Trophoblast cell (in vitro differentiated cells and primary cell): ENCODE measurements around the gene RAB22A.
A peak's percentile ranks its signal among the peaks of the same experiment; 100 is the strongest.

Source experiments
- DNase-seq, 2 donors: peaks; one replicate each; pipeline ENCODE4 v3.0.0-alpha.2; 2016
- H2AFZ ChIP-seq: 2 replicates; pipeline ENCODE4 v1.6.1; 2013; ENCODE audit warnings: low read length, moderate library complexity, mild to moderate bottlenecking; ENCODE audit not compliant: insufficient read depth, poor library complexity
- H2AK5ac ChIP-seq: 2 replicates; pipeline ENCODE4 v1.6.1; 2013; ENCODE audit warnings: mild to moderate bottlenecking, low read length
- H2BK120ac ChIP-seq: 2 replicates; pipeline ENCODE4 v1.6.1; 2013; ENCODE audit warnings: low read length, mild to moderate bottlenecking, moderate library complexity; ENCODE audit not compliant: insufficient read depth, poor library complexity
- H2BK12ac ChIP-seq: 2 replicates; pipeline ENCODE4 v1.6.1; 2013; ENCODE audit warnings: mild to moderate bottlenecking, low read length, moderate library complexity
- H2BK5ac ChIP-seq: 2 replicates; pipeline ENCODE4 v1.6.1; 2013; ENCODE audit warnings: low read length, low read depth, moderate library complexity, mild to moderate bottlenecking; ENCODE audit not compliant: poor library complexity
- H3K14ac ChIP-seq: 2 replicates; pipeline ENCODE4 v1.6.1; 2013; ENCODE audit warnings: mild to moderate bottlenecking, low read length
- H3K18ac ChIP-seq: 2 replicates; pipeline ENCODE4 v1.6.1; 2013; ENCODE audit warnings: mild to moderate bottlenecking, low read length
- H3K23ac ChIP-seq: 2 replicates; pipeline ENCODE4 v1.6.1; 2013; ENCODE audit warnings: low read length
- H3K27ac ChIP-seq: 2 replicates; pipeline ENCODE4 v1.5.1; 2013; ENCODE audit warnings: low read depth, mild to moderate bottlenecking, inconsistent platforms, low read length, moderate library complexity
- H3K27me3 ChIP-seq: 2 replicates; pipeline ENCODE4 v1.6.1; 2013; ENCODE audit warnings: inconsistent platforms, mild to moderate bottlenecking, low read length, moderate library complexity; ENCODE audit not compliant: insufficient read depth
- H3K36me3 ChIP-seq, 2 experiments: 1 replicate in 1 of 2; 2 replicates in 1 of 2; pipeline ENCODE4 v1.6.1; 2013; ENCODE audit warnings: low read length in 2 of 2, mild to moderate bottlenecking in 2 of 2, moderate library complexity in 1 of 2; ENCODE audit not compliant: insufficient read depth in 2 of 2, control insufficient read depth in 1 of 2
- H3K4ac ChIP-seq: 2 replicates; pipeline ENCODE4 v1.6.1; 2013; ENCODE audit warnings: low read depth, mild to moderate bottlenecking, low read length, moderate library complexity
- H3K4me1 ChIP-seq, 2 experiments: 1 replicate in 1 of 2; 2 replicates in 1 of 2; pipeline ENCODE4 v1.6.1; 2013; ENCODE audit warnings: low read length in 2 of 2, mild to moderate bottlenecking in 2 of 2, moderate library complexity in 1 of 2; ENCODE audit not compliant: insufficient read depth in 2 of 2, control insufficient read depth in 1 of 2
- H3K4me2 ChIP-seq: 2 replicates; pipeline ENCODE4 v1.6.1; 2013; ENCODE audit warnings: inconsistent platforms, mild to moderate bottlenecking, low read length, moderate library complexity
- H3K4me3 ChIP-seq: 2 replicates; pipeline ENCODE4 v1.5.1; 2013; ENCODE audit warnings: mild to moderate bottlenecking, low read depth, low read length, inconsistent platforms
- H3K79me1 ChIP-seq: one replicate; pipeline ENCODE4 v1.6.1; 2013; ENCODE audit warnings: low read length
- H3K79me2 ChIP-seq: 2 replicates; pipeline ENCODE4 v1.6.1; 2013; ENCODE audit warnings: low read length, mild to moderate bottlenecking; ENCODE audit not compliant: control insufficient read depth, insufficient read depth, poor library complexity
- H3K9ac ChIP-seq: 2 replicates; pipeline ENCODE4 v1.6.1; 2013; ENCODE audit warnings: mild to moderate bottlenecking, low read length
- H3K9me3 ChIP-seq: 2 replicates; pipeline ENCODE4 v1.6.1; 2013; ENCODE audit warnings: low read depth, mild to moderate bottlenecking, control low read depth, inconsistent platforms, low read length; ENCODE audit not compliant: insufficient read depth
- H4K12ac ChIP-seq: 2 replicates; pipeline ENCODE4 v1.6.1; 2013; ENCODE audit warnings: low read depth, mild to moderate bottlenecking, low read length, moderate library complexity
- H4K8ac ChIP-seq: 2 replicates; pipeline ENCODE4 v1.6.1; 2013; ENCODE audit warnings: low read depth, mild to moderate bottlenecking, low read length, moderate library complexity
- H4K91ac ChIP-seq: one replicate; pipeline ENCODE4 v1.6.1; 2013; ENCODE audit warnings: low read depth, mild to moderate bottlenecking, low read length, moderate library complexity
- WGBS: extraction: QIAGEN DNeasy Blood & Tissue Kit; methylation state at CpG from one replicate; pipeline ENCODE4 v1.1.7; 2013; ENCODE audit warnings: missing lambda C conversion rate; ENCODE audit not compliant: insufficient read length, insufficient coverage; ENCODE audit errors: extremely low coverage; 5-methylcytosine and 5-hydroxymethylcytosine counted together

The RAB22A gene

DNA sequence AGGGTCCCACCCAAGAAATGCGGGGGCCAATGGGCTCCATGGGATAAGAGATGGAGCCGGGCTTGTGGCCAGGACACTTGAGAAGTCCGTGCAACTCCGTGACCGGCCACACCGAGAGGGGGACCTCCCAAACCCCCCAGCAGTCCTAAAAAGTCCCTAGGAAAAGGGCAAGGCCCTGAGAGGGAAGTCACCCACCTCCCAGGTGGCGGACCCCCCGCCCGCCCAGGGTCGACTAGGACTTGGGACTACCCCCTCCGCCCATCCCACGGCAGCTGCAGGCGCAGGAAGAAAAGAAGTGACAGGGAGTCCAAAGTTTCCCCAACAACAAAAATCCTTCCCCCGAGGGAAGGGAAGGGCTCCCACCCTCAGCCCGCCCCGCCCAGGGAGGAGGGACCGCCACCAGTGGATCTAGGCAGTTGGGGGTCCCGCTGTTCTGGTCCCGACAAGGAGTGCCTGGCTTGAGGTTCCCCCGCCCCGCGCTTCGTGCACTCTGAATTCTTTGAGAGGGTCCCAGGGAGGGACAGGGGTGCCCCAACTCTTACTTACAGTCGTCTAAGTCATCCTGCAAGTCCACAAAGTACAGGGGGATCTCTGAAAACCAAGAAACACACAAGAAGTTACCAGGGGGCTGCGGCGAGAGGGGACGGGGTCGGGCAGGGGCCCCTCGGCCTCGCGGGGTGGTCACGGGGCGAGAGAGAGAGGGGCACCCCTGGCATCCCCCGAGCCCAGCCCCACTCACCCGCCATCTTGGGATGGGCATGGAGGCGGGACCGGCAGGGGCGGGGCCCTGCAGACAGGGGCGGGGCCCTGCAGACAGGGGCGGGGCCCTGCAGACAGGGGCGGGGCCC, 611 bp upstream of the RAB22A start:
- H3K36me3 ChIP-seq, result peaks cover 11 to 12% of the 10 kb centered on the region in 2 experiments

DNA sequence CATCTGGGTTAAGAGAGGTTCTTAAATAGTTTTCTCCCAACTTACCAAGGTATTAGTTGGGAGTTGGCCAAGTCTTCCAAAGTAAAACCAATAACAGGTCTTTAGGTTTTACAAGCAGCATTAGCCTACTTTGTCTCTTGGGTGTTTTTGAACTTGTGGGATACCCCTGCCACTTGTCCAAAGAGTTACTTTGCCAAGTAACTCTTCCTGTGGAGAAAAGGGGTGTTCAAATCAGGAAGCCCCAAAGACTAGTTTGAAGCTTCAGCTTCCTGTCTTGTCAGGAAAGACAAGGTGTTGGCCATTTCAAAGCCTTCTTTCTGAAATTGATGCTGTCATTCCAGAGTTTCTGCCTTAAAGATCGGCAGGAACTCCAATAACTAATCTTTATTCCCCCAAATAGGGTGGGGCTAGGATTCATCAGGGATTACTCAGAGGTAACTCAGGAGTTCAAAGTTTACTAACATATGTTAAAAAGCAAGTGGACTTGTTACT, 822 bp downstream of the RAB22A start:
- no peaks in the 10 kb centered on the region for H3K9me3 ChIP-seq
- H3K4me2 ChIP-seq, result peak overlapping the region; percentile 74
- no peak overlapping the region for H4K91ac ChIP-seq
- H3K79me1 ChIP-seq, result peaks cover 8% of the 10 kb centered on the region
- H2BK5ac ChIP-seq, result no peak overlapping the region
- no CpG with 5 or more reads among the region's 1 CpG for WGBS
- H3K4ac ChIP-seq, result no peak overlapping the region
- H2AFZ ChIP-seq, result no peak overlapping the region
- H4K8ac ChIP-seq, result no peak overlapping the region
- no peak overlapping the region for H2BK120ac ChIP-seq
- no peaks in the 10 kb centered on the region for H3K27me3 ChIP-seq
- H2AK5ac ChIP-seq, result no peak overlapping the region
- peak in 1 of 2 donors; percentile 28 for DNase-seq
- H3K14ac ChIP-seq, result no peak overlapping the region
- no peak overlapping the region for H4K12ac ChIP-seq
- peak overlapping the region; percentile 0 for H3K27ac ChIP-seq
- H3K4me3 ChIP-seq, result peak overlapping the region; percentile 100
- H3K36me3 ChIP-seq, result peaks cover 14 to 20% of the 10 kb centered on the region in 2 experiments
- no peak overlapping the region for H3K18ac ChIP-seq
- H3K79me2 ChIP-seq, result peaks cover 6% of the 10 kb centered on the region
- no peak overlapping the region for H3K23ac ChIP-seq
- H2BK12ac ChIP-seq, result no peak overlapping the region
- peaks cover 9 to 10% of the 10 kb centered on the region in 2 experiments for H3K4me1 ChIP-seq
- peak overlapping the region; percentile 39 for H3K9ac ChIP-seq

More for the DNA sequence above, 611 bp upstream of the RAB22A start:
- Histone ChIP-seq H3K4ac (peak overlapping the region; percentile 41), H3K9me3 (no peaks in the 10 kb centered on the region), H2AFZ (peak overlapping the region; percentile 50), H3K27ac (no peak overlapping the region), H3K4me1 (peaks cover 3 to 4% of the 10 kb centered on the region in 2 experiments), H2AK5ac (peak overlapping the region; percentile 33), H4K12ac (peak overlapping the region; percentile 89), H4K8ac (peak overlapping the region; percentile 97), H3K9ac (no peak overlapping the region), H2BK5ac (peak overlapping the region; percentile 5), H3K27me3 (no peaks in the 10 kb centered on the region), H3K14ac (peak overlapping the region; percentile 73), H4K91ac (peak overlapping the region; percentile 58), H3K23ac (no peak overlapping the region), H3K18ac (peak overlapping the region; percentile 1), H3K79me2 (peaks cover 6% of the 10 kb centered on the region), H2BK12ac (no peak overlapping the region), H3K79me1 (peaks cover 8% of the 10 kb centered on the region), H3K4me3 (peak overlapping the region; percentile 74), H3K4me2 (peak overlapping the region; percentile 56), H2BK120ac (peak overlapping the region; percentile 49)
- DNase-seq, result peak in 1 of 2 donors; percentile 49
- WGBS, result no CpG with 5 or more reads among the region's 41 CpGs

DNA sequence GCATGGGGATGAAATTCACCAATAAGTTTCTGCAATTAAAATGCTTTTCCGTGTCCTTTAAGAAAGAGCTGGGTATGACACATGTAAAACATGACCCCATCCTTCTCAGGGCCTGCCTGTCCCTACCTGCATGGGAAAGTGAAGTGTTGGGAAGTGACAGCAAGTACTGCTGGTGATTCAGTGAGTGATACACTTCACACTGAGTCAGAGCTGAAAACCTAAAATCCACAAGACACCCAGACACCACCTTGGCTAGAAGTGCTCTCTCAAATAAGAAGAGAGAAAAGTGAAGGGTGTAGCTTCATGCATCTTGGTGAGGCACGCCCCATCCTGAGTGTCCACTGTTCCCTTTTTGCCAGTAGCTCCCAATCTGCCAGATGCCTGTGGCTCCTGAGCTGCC, 3.3 kb downstream of the RAB22A start:
- H3K4me2 ChIP-seq, result no peak overlapping the region
- no peak overlapping the region for H2BK12ac ChIP-seq
- DNase-seq, result no peak
- H3K4me1 ChIP-seq, result peaks cover 23 to 24% of the 10 kb centered on the region in 2 experiments
- no peak overlapping the region for H3K27ac ChIP-seq
- H3K9me3 ChIP-seq, result no peaks in the 10 kb centered on the region
- H2BK5ac ChIP-seq, result no peak overlapping the region
- H3K23ac ChIP-seq, result no peak overlapping the region
- H3K4ac ChIP-seq, result peak overlapping the region; percentile 21
- H3K18ac ChIP-seq, result no peak overlapping the region
- H3K9ac ChIP-seq, result no peak overlapping the region
- no peak overlapping the region for H4K12ac ChIP-seq
- H2AFZ ChIP-seq, result no peak overlapping the region
- H3K79me1 ChIP-seq, result peaks cover 10% of the 10 kb centered on the region
- no peak overlapping the region for H2AK5ac ChIP-seq
- no peak overlapping the region for H4K91ac ChIP-seq
- no CpG with 5 or more reads among the region's 2 CpGs for WGBS
- H3K79me2 ChIP-seq, result peaks cover 8% of the 10 kb centered on the region
- H3K36me3 ChIP-seq, result peaks cover 21 to 27% of the 10 kb centered on the region in 2 experiments
- no peak overlapping the region for H2BK120ac ChIP-seq
- no peaks in the 10 kb centered on the region for H3K27me3 ChIP-seq
- no peak overlapping the region for H3K4me3 ChIP-seq
- H4K8ac ChIP-seq, result no peak overlapping the region
- H3K14ac ChIP-seq, result no peak overlapping the region

DNA sequence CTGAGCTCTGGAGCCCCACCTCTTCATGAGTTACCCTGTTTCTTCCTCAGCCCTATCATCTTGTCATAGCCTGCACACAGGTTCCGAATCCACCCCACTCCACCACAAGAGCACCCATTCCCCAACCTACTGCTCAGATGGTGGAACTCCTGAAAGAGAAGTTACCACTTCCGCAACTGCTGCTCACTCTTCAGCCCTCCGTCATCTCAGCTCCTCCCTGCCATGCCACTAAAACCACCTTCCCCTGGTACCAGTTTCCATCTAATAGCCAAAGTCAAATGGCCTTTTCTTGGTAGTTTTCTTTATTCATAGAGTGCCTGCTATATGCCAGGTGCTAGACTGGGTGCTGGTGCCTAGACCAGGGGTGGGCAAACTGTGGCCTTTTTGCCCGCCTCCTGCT, 3.9 kb downstream of the RAB22A start:
- H3K4ac ChIP-seq, result no peak overlapping the region
- no peak overlapping the region for H3K23ac ChIP-seq
- H2BK5ac ChIP-seq, result no peak overlapping the region

More for the DNA sequence above, 3.9 kb downstream of the RAB22A start:
- H3K79me2 ChIP-seq, result peaks cover 8% of the 10 kb centered on the region
- H3K27me3 ChIP-seq, result no peaks in the 10 kb centered on the region
- H3K36me3 ChIP-seq, result peaks cover 22 to 28% of the 10 kb centered on the region in 2 experiments
- H3K9me3 ChIP-seq, result no peaks in the 10 kb centered on the region
- H3K14ac ChIP-seq, result no peak overlapping the region
- WGBS, result no CpG with 5 or more reads among the region's 4 CpGs
- H3K4me2 ChIP-seq, result no peak overlapping the region
- DNase-seq, result no peak
- H2BK12ac ChIP-seq, result no peak overlapping the region
- no peak overlapping the region for H3K18ac ChIP-seq
- no peak overlapping the region for H4K8ac ChIP-seq
- H2BK120ac ChIP-seq, result no peak overlapping the region
- no peak overlapping the region for H4K12ac ChIP-seq
- peaks cover 21 to 24% of the 10 kb centered on the region in 2 experiments for H3K4me1 ChIP-seq
- peaks cover 10% of the 10 kb centered on the region for H3K79me1 ChIP-seq
- H3K4me3 ChIP-seq, result no peak overlapping the region
- no peak overlapping the region for H4K91ac ChIP-seq
- H3K9ac ChIP-seq, result no peak overlapping the region
- no peak overlapping the region for H3K27ac ChIP-seq
- no peak overlapping the region for H2AFZ ChIP-seq
- H2AK5ac ChIP-seq, result no peak overlapping the region
